ENCODE results near the gene FGF2. TPM values are rescaled to one million over a fixed set of nuclear protein-coding genes. Genes with fewer than 3 reads are reported as not detected.

FGF2 gene
- total and polyA plus RNA-seq, 3 donors from 2014 or later = 3.0 to 4.9 (median 4.5) TPM

DNA sequence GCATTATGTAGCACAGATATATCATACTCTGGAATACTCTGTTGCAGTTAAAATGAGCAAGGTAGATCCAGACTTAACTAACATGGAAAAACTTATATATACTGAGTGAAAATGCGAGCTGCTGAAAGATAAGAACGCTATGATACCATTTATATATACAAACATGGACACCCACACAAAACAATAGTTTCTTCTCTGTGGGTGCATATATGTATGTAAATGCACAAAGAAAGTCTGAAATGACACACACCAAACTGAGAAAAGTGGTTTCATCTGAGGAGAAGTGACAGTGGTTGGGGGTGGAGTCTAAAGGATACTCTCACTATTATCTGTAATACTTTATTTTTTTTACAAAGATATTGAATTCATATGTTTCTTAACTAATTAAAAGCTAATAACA is 12.2 kb upstream of the FGF2 start:
- H3K4me1 ChIP-seq = no peaks in the 10 kb centered on the region
- H3K27me3 ChIP-seq = no peaks in the 10 kb centered on the region
- intact Hi-C loops (cut with DNase I; ENCODE audit: low total_unique reads) = no loop called here
- 89 to 91% methylated on average over 2 of the region's 2 CpGs for WGBS, 2 donors
- H3K27ac ChIP-seq = no peak overlapping the region
- no peaks in the 10 kb centered on the region for H3K9me3 ChIP-seq
- no peaks in the 10 kb centered on the region for H3K36me3 ChIP-seq (ENCODE audit: low read depth, missing control alignments)
- TF ChIP-seq, protein P1, sequence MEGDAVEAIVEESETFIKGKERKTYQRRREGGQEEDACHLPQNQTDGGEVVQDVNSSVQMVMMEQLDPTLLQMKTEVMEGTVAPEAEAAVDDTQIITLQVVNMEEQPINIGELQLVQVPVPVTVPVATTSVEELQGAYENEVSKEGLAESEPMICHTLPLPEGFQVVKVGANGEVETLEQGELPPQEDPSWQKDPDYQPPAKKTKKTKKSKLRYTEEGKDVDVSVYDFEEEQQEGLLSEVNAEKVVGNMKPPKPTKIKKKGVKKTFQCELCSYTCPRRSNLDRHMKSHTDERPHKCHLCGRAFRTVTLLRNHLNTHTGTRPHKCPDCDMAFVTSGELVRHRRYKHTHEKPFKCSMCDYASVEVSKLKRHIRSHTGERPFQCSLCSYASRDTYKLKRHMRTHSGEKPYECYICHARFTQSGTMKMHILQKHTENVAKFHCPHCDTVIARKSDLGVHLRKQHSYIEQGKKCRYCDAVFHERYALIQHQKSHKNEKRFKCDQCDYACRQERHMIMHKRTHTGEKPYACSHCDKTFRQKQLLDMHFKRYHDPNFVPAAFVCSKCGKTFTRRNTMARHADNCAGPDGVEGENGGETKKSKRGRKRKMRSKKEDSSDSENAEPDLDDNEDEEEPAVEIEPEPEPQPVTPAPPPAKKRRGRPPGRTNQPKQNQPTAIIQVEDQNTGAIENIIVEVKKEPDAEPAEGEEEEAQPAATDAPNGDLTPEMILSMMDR (IDR thresholded peaks at IDR 0.05) = no peak
- TF ChIP-seq POLR2A (IDR thresholded peaks at IDR 0.05) = no peak
- no peak for DNase-seq
- no peak overlapping the region for H3K4me3 ChIP-seq

DNA sequence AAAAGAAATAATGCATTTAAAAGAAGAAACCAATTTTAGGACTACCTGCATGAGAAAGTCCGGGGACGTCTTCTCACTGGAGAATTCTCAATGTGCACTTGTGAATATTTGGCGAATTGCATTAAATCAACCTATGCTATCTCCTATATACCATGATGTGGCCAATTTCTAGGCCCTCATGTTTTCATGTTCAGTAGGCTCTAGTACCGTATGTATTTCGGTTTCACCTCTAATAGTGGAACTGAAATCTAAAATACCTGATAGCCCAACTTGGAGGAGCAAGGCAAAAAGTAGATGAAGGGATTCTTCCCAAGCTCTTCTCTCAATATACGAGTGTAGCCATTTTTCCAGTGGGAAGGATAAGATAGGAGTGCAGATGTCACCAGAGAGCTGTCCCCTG is 11.4 kb upstream of the FGF2 start:
- H3K27ac ChIP-seq = no peak overlapping the region
- intact Hi-C loops (cut with DNase I; ENCODE audit: low total_unique reads) = no loop called here
- TF ChIP-seq, protein P1 (IDR thresholded peaks at IDR 0.05) = no peak
- no peak for TF ChIP-seq POLR2A (IDR thresholded peaks at IDR 0.05)
- 93 to 99% methylated on average over 6 of the region's 6 CpGs for WGBS, 2 donors
- H3K9me3 ChIP-seq = no peaks in the 10 kb centered on the region
- H3K36me3 ChIP-seq (ENCODE audit: low read depth, missing control alignments) = no peaks in the 10 kb centered on the region
- H3K27me3 ChIP-seq = no peaks in the 10 kb centered on the region
- no peak overlapping the region for H3K4me3 ChIP-seq
- DNase-seq = no peak
- H3K4me1 ChIP-seq = no peaks in the 10 kb centered on the region

DNA sequence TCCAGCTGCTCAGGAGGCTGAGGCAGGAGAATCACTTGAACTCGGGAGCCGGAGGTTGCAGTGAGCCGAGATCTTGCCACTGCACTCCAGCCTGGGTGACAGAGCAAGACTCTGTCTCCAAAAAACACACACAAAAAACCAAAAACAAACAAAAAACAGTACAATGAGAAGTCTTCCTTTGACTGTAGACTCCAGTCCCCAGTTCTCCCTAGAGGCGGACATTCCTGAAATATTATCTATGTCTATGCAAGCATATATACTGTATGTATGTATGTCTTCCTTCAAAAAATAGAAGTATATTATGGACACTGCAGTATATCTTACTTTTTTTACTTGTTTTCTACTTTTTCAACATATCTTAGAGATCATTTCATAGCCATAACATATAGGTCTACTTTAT is 10.2 kb upstream of the FGF2 start:
- no peaks in the 10 kb centered on the region for H3K9me3 ChIP-seq
- H3K27ac ChIP-seq = no peak overlapping the region
- H3K4me3 ChIP-seq = no peak overlapping the region
- TF ChIP-seq POLR2A (IDR thresholded peaks at IDR 0.05) = no peak
- TF ChIP-seq, protein P1 (IDR thresholded peaks at IDR 0.05) = no peak
- whole genome bisulfite sequencing, 2 donors = 89 to 98% methylated on average over 4 of the region's 4 CpGs
- H3K27me3 ChIP-seq = no peaks in the 10 kb centered on the region
- no peak for DNase-seq
- intact Hi-C loops (cut with DNase I; ENCODE audit: low total_unique reads) = no loop called here
- no peaks in the 10 kb centered on the region for H3K36me3 ChIP-seq (ENCODE audit: low read depth, missing control alignments)
- H3K4me1 ChIP-seq = no peaks in the 10 kb centered on the region

DNA sequence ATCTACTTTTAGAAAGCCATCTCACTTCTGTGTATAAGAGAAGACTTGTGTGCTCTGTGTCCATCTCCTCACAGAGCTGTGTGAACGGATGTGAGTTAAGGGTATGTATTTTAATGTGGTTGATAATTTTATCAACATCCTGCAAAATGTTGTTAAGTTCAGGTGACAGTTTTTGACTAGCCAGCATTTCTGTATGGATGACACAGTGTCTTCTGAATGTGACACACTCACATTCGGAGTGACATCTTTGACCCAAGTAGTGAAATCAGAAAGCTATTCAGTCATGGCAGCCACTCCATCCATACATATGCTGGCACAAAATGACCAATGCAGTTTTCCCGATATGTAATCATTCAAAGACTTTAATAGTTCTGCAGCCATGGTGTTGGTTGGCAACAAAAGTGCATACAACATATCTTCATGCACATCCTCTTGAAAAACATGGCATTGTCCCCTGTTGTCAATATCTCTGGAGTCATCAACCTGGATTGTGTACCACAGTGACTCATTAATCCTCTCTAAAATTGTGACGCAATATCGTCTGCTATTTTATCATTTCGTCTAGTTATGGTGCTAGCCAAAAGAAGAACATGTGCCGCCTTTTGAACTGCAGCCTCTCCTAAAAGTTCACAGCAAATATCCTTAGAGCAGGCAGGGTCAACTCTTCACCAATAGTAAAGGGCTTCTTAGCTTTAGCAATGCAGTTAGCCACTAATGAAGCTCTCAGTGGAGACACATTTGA is 6.8 kb upstream of the FGF2 start:
- Histone ChIP-seq H3K27ac (no peak overlapping the region), H3K36me3 (ENCODE audit: low read depth, missing control alignments) (no peaks in the 10 kb centered on the region), H3K4me3 (no peak overlapping the region), H3K27me3 (no peaks in the 10 kb centered on the region), H3K9me3 (no peaks in the 10 kb centered on the region), H3K4me1 (no peaks in the 10 kb centered on the region)
- intact Hi-C loops (cut with DNase I; ENCODE audit: low total_unique reads) = no loop called here
- 87 to 94% methylated on average over 7 of the region's 7 CpGs for WGBS, 2 donors
- no peak for DNase-seq
- TF ChIP-seq POLR2A (IDR thresholded peaks at IDR 0.05) = no peak
- TF ChIP-seq, protein P1 (IDR thresholded peaks at IDR 0.05) = no peak

DNA sequence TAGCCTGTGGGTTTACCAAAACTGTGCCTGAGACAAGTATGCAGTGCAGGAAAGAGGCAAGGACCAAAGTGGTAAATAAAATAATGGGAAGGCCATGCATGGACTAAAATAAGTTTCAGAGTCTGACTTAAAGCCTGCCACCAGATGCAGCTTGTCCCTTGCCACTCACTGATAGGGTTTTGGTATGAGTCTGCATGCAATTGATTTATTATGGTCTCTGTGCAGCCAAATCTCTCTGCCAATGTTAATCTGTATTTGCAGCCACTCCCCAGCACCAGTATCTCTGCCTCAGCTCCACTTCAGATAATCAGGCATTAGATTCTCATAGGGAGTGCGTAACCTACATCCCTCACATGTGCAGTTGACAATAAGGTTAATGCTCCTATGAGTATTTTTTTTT is 5.5 kb upstream of the FGF2 start:
- 73 to 100% methylated on average over 1 of the region's 1 CpG for WGBS, 2 donors
- Histone ChIP-seq H3K4me1 (peaks cover 4% of the 10 kb centered on the region), H3K27me3 (no peaks in the 10 kb centered on the region), H3K36me3 (ENCODE audit: low read depth, missing control alignments) (no peaks in the 10 kb centered on the region), H3K9me3 (no peaks in the 10 kb centered on the region), H3K27ac (no peak overlapping the region), H3K4me3 (no peak overlapping the region)
- TF ChIP-seq, protein P1 (IDR thresholded peaks at IDR 0.05) = no peak
- TF ChIP-seq POLR2A (IDR thresholded peaks at IDR 0.05) = no peak
- intact Hi-C loops (cut with DNase I; ENCODE audit: low total_unique reads) = no loop called here
- no peak for DNase-seq

All from testis (tissue), 3 donors.